Colonic mucosa (tissue), 4 donors: ENCODE data around the gene MAP2K4. TPM values are rescaled to one million over a fixed set of nuclear protein-coding genes. Genes with fewer than 3 reads are reported as not detected.

Experiments
- DNase-seq: peaks from one replicate; pipeline ENCODE4 v3.0.0-alpha.2; 2020
- H3K27ac ChIP-seq: fragments of 200-600 bp; one replicate; pipeline ENCODE4 v1.8.0; 2021
- H3K27me3 ChIP-seq: fragments of 200-600 bp; one replicate; pipeline ENCODE4 v1.8.0; 2021
- H3K36me3 ChIP-seq: fragments of 200-600 bp; one replicate; pipeline ENCODE4 v1.8.0; 2021
- H3K4me1 ChIP-seq: fragments of 200-600 bp; one replicate; pipeline ENCODE4 v1.8.0; 2021; ENCODE audit warnings: mild to moderate bottlenecking
- H3K4me3 ChIP-seq: fragments of 200-600 bp; one replicate; pipeline ENCODE4 v1.8.0; 2021
- H3K9ac ChIP-seq, 2 donors: one replicate each; pipeline ENCODE4 v1.7.0; 2013; ENCODE audit warnings: control low read depth in 2 of 2, low read depth in 2 of 2, low read length in 2 of 2
- H3K9me3 ChIP-seq: fragments of 200-600 bp; one replicate; pipeline ENCODE4 v1.8.0; 2021
- CTCF ChIP-seq: fragments of 200-600 bp; IDR thresholded peaks from one replicate; pipeline ENCODE4 v1.8.0; 2022; ENCODE audit warnings: antibody characterized with exemption, mild to moderate bottlenecking
- intact Hi-C: fragments of 100-400 bp; cut with DNase I; formaldehyde crosslinking; loops from one replicate; pipeline ENCODE4 v1.14.1; 2022
- total RNA-seq, 2 donors: library from RNA; stranded (reverse); fragmentation: NEBNext Ultra II Directional in 1 of 2; extraction: Animal tissue kit (Norgen Biotek cat#: 25700) in 1 of 2; gene quantifications; one replicate each; pipeline ENCODE4 v1.2.1, GENCODE V29; 2021
- donor health status: healthy.
- donor health status: DM: no; HTN: no; CAD: no.
- donor health status: DM: no; HTN: no; CAD: no.

MAP2K4 gene
- total RNA-seq, 2 donors from 2014 or later = 25.3 to 36.0 TPM

- TF ChIP-seq CTCF = no peak
- DNase-seq = no peak
- intact Hi-C loops = no loop called here
- no peaks in the 10 kb centered on the region for H3K36me3 ChIP-seq
- H3K9ac ChIP-seq = no peak overlapping the region
- no peaks in the 10 kb centered on the region for H3K4me1 ChIP-seq
- no peaks in the 10 kb centered on the region for H3K9me3 ChIP-seq
- H3K27me3 ChIP-seq = no peaks in the 10 kb centered on the region
- no peak overlapping the region for H3K27ac ChIP-seq
- no peak overlapping the region for H3K4me3 ChIP-seq
Measured at GRCh38 chr17:12070561-12070960, 49.9 kb downstream of the MAP2K4 start.

GRCh38 chr17:12074346-12074745, 53.7 kb downstream of the MAP2K4 start:
- TF ChIP-seq CTCF = no peak
- Histone ChIP-seq H3K27ac (no peak overlapping the region), H3K27me3 (no peaks in the 10 kb centered on the region), H3K36me3 (no peaks in the 10 kb centered on the region), H3K9me3 (no peaks in the 10 kb centered on the region), H3K4me3 (no peak overlapping the region), H3K9ac (no peak overlapping the region), H3K4me1 (no peaks in the 10 kb centered on the region)
- intact Hi-C loops = no loop called here
- no peak for DNase-seq

DNA sequence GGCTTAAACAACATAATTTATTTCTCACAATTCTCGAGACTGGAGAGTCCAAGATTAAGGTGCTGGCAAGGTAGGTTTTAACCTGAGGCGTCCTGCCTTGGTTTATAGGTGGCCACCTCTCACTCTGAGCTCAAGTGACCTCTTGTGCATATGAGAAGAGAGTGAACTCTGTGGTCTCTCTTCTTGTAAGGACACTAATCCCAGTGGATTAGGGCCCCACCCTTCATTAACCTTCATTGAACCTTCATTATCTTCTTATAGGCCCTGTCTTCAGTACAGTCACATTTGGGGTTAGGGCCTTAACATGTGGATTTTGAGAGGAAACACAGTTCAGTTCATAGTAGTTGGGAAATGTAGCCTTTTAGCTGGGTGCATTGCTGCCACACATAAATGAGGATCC, 57.1 kb downstream of the MAP2K4 start:
- H3K36me3 ChIP-seq = no peaks in the 10 kb centered on the region
- no peak overlapping the region for H3K9ac ChIP-seq
- intact Hi-C loops = no loop called here
- no peak for TF ChIP-seq CTCF
- H3K9me3 ChIP-seq = no peaks in the 10 kb centered on the region
- H3K4me3 ChIP-seq = no peak overlapping the region
- DNase-seq = no peak
- H3K27ac ChIP-seq = no peak overlapping the region
- no peaks in the 10 kb centered on the region for H3K4me1 ChIP-seq
- H3K27me3 ChIP-seq = no peaks in the 10 kb centered on the region

- Histone ChIP-seq H3K9me3 (no peaks in the 10 kb centered on the region), H3K4me3 (no peak overlapping the region), H3K27me3 (no peaks in the 10 kb centered on the region), H3K9ac (no peak overlapping the region), H3K27ac (no peak overlapping the region), H3K36me3 (no peaks in the 10 kb centered on the region), H3K4me1 (no peaks in the 10 kb centered on the region)
- no peak for DNase-seq
- intact Hi-C loops = no loop called here
- no peak for TF ChIP-seq CTCF
Measured at GRCh38 chr17:12078791-12079190, 58.1 kb downstream of the MAP2K4 start.

- Histone ChIP-seq H3K27me3 (no peaks in the 10 kb centered on the region), H3K4me1 (no peaks in the 10 kb centered on the region), H3K9me3 (no peaks in the 10 kb centered on the region), H3K9ac (no peak overlapping the region), H3K36me3 (no peaks in the 10 kb centered on the region), H3K27ac (no peak overlapping the region), H3K4me3 (no peak overlapping the region)
- intact Hi-C loops = no loop called here
- TF ChIP-seq CTCF = no peak
- no peak for DNase-seq
Measured at GRCh38 chr17:12081720-12082119, 61.0 kb downstream of the MAP2K4 start.
